ENCODE measurements around the gene ZNF605. TPM values are rescaled to one million over a fixed set of nuclear protein-coding genes. Genes with fewer than 3 reads are reported as not detected.

The ZNF605 gene
- total RNA-seq, 1 experiment from 2014 or later, result 19.3 TPM

GRCh38 chr12:132887513-132888351, 68.4 kb downstream of the ZNF605 start, which contains the start of gene CHFR:
TSS of gene CHFR (minus strand) at chr12:132887605. CDS start at chr12:132887328, 277 bp downstream.
- Mint-ChIP-seq H3K4me1 (peaks cover 33 to 35% of the 10 kb centered on the region in 2 experiments), H3K27me3 (ENCODE audit: low read depth) (peaks cover 8% of the 10 kb centered on the region), H3K4me3 (peak within 1 kb of the TSS; percentile 97 to 98), H3K36me3 (ENCODE audit: insufficient read depth in 1 of 3, low read depth in 3 of 3) (peaks cover 20 to 30% (median 23%) of the 10 kb centered on the region in 3 experiments), H3K27ac (peak within 1 kb of the TSS; percentile 98 to 100 (median 100)), H3K9me3 (peaks cover 15 to 24% of the 10 kb centered on the region in 2 experiments)
- Histone ChIP-seq H2BK12ac (ENCODE audit: insufficient read length, low read depth, low read length) (no peak within 1 kb of the TSS), H2BK20ac (ENCODE audit: low read depth, low read length, poor library complexity, severe bottlenecking) (no peak within 1 kb of the TSS), H2BK5ac (ENCODE audit: insufficient read length, low read length) (no peak within 1 kb of the TSS), H4K20me1 (ENCODE audit: control insufficient read depth, insufficient read depth, insufficient read length) (no peaks in the 10 kb centered on the region), H3K9me3 (ENCODE audit: control insufficient read depth, low read depth, low read length) (no peaks in the 10 kb centered on the region), H3K27me3 (ENCODE audit: insufficient read depth, low read length) (no peaks in the 10 kb centered on the region), H3K56ac (ENCODE audit: insufficient read length, low read depth, low read length) (no peak within 1 kb of the TSS), H2BK120ac (ENCODE audit: low read depth, low read length, poor library complexity, severe bottlenecking) (no peak within 1 kb of the TSS), H3K23me2 (ENCODE audit: insufficient read length, low read depth, low read length, poor library complexity, severe bottlenecking) (peaks cover 11% of the 10 kb centered on the region), H3K4ac (ENCODE audit: low read depth, low read length) (no peak within 1 kb of the TSS; the same call in 1 of the 2 replicates), H3K27ac (ENCODE audit: insufficient read length, low read depth, low read length) (peak within 1 kb of the TSS; percentile 81), H3K23ac (ENCODE audit: insufficient read length, low read depth, low read length) (peak within 1 kb of the TSS; percentile 83), H4K5ac (ENCODE audit: insufficient read length, low read depth, low read length) (peak within 1 kb of the TSS; percentile 69), H2AK5ac (ENCODE audit: insufficient read length, low read length) (no peak within 1 kb of the TSS), H3K14ac (ENCODE audit: insufficient read depth, low read length) (peak within 1 kb of the TSS; percentile 85), H3K18ac (ENCODE audit: insufficient read length, low read depth, low read length) (peak within 1 kb of the TSS; percentile 86), H3K79me1 (ENCODE audit: insufficient read depth, low read depth, low read length, poor library complexity, severe bottlenecking) (no peaks in the 10 kb centered on the region), H2BK15ac (ENCODE audit: low read depth, low read length) (no peak within 1 kb of the TSS; the same call in 1 of the 2 replicates), H3K9ac (ENCODE audit: extremely low read depth, insufficient read length, low read length) (peak within 1 kb of the TSS; percentile 78), H3K79me2 (ENCODE audit: insufficient read depth, low read length) (no peaks in the 10 kb centered on the region; the same call in 1 of the 2 replicates), H2AFZ (ENCODE audit: low read length) (no peak within 1 kb of the TSS), H3K4me2 (ENCODE audit: insufficient read depth, insufficient read length, low read length) (peak within 1 kb of the TSS; percentile 95), H3K4me1 (ENCODE audit: insufficient read depth, low read length) (no peaks in the 10 kb centered on the region; the same call in 1 of the 2 replicates), H4K8ac (replicated peaks; ENCODE audit: insufficient read length, low read depth, low read length) (no peak within 1 kb of the TSS), H3T11ph (ENCODE audit: low read length) (no peak within 1 kb of the TSS), H4K91ac (ENCODE audit: insufficient read length, low read depth, low read length) (peak within 1 kb of the TSS; percentile 91)
- no peak for TF ChIP-seq CTCF (conservative IDR thresholded peaks at IDR 0.05)
- no CpG with 5 or more reads among the region's 84 CpGs for WGBS (ENCODE audit: extremely low coverage, insufficient read length, low lambda C conversion rate)
- DNase-seq, result peak; percentile 100
